Astrocyte (in vitro differentiated cells and primary cell): Measurements from ENCODE around the gene ATP2B2. TPM values are rescaled to one million over a fixed set of nuclear protein-coding genes. Genes with fewer than 3 reads are reported as not detected.

ENCODE experiments used
- DNase-seq: peaks from one replicate; pipeline ENCODE4 v3.0.0-alpha.2; 2010; ENCODE audit warnings: low read depth
- FAIRE-seq: peaks from 2 replicates; lab custom pipeline; 2011; peaks lifted over from hg19 to GRCh38; lab: Jason Lieb, UNC
- H2AFZ ChIP-seq: 2 replicates; pipeline ENCODE4 v1.6.0; 2012; ENCODE audit warnings: low read depth, low read length, inconsistent platforms
- H3K27ac ChIP-seq: 2 replicates; pipeline ENCODE4 v1.5.1; 2011; ENCODE audit warnings: low read depth, low read length, inconsistent platforms
- H3K27me3 ChIP-seq: 2 replicates; pipeline ENCODE4 v1.6.0; 2011; ENCODE audit warnings: low read length, inconsistent platforms; ENCODE audit not compliant: insufficient read depth
- H3K36me3 ChIP-seq: 2 replicates; pipeline ENCODE4 v1.5.1; 2011; ENCODE audit warnings: low read length, inconsistent platforms; ENCODE audit not compliant: insufficient read depth
- H3K4me1 ChIP-seq: 2 replicates; pipeline ENCODE4 v1.5.1; 2011; ENCODE audit warnings: low read length, inconsistent platforms; ENCODE audit not compliant: insufficient read depth
- H3K4me2 ChIP-seq: 2 replicates; pipeline ENCODE4 v1.6.0; 2012; ENCODE audit warnings: low read length, inconsistent platforms
- H3K4me3 ChIP-seq: 2 replicates; pipeline ENCODE4 v1.5.1; 2011; ENCODE audit warnings: low read depth, mild to moderate bottlenecking, low read length, inconsistent platforms; ENCODE audit not compliant: insufficient read depth
- H3K79me2 ChIP-seq: 2 replicates; pipeline ENCODE4 v1.6.0; 2012; ENCODE audit warnings: mild to moderate bottlenecking, low read length, inconsistent platforms; ENCODE audit not compliant: insufficient read depth
- H3K9ac ChIP-seq: 2 replicates; pipeline ENCODE4 v1.6.0; 2012; ENCODE audit warnings: mild to moderate bottlenecking, low read length, inconsistent platforms
- H3K9me3 ChIP-seq: 2 replicates; pipeline ENCODE4 v1.5.1; 2012; ENCODE audit warnings: low read depth, mild to moderate bottlenecking, low read length, inconsistent platforms; ENCODE audit not compliant: insufficient read depth
- H4K20me1 ChIP-seq: 2 replicates; pipeline ENCODE4 v1.6.0; 2012; ENCODE audit warnings: low read length, inconsistent platforms; ENCODE audit not compliant: insufficient read depth
- H3K27ac Mint-ChIP-seq: one replicate; pipeline ENCODE4 v1.8.0; 2021; ENCODE audit warnings: mild to moderate bottlenecking, mixed read lengths; ENCODE audit not compliant: unreplicated experiment
- H3K27me3 Mint-ChIP-seq: one replicate; pipeline ENCODE4 v1.8.0; 2021; ENCODE audit warnings: low read depth, mixed read lengths; ENCODE audit not compliant: unreplicated experiment
- H3K36me3 Mint-ChIP-seq: one replicate; pipeline ENCODE4 v1.8.0; 2021; ENCODE audit warnings: low read depth, mixed read lengths; ENCODE audit not compliant: unreplicated experiment
- H3K4me1 Mint-ChIP-seq: one replicate; pipeline ENCODE4 v1.8.0; 2021; ENCODE audit warnings: low read depth, mixed read lengths; ENCODE audit not compliant: unreplicated experiment
- H3K4me3 Mint-ChIP-seq: one replicate; pipeline ENCODE4 v1.8.0; 2021; ENCODE audit warnings: mild to moderate bottlenecking, moderate library complexity, mixed read lengths; ENCODE audit not compliant: unreplicated experiment
- H3K9me3 Mint-ChIP-seq: one replicate; pipeline ENCODE4 v1.8.0; 2021; ENCODE audit warnings: mild to moderate bottlenecking, mixed read lengths; ENCODE audit not compliant: unreplicated experiment
- CTCF ChIP-seq: IDR thresholded peaks from 2 replicates; pipeline ENCODE4 v1.5.1; 2011; ENCODE audit warnings: low read depth, mild to moderate bottlenecking, inconsistent platforms, low read length, moderate library complexity; ENCODE audit not compliant: insufficient read depth
- EZH2 ChIP-seq: IDR thresholded peaks from 2 replicates; pipeline ENCODE4 v1.6.1; 2012; ENCODE audit warnings: mild to moderate bottlenecking, low read length, inconsistent platforms; ENCODE audit not compliant: insufficient read depth
- total RNA-seq: library from RNA; stranded (reverse); gene quantifications from 2 replicates; pipeline ENCODE4 v1.2.1, GENCODE V29; 2021

ATP2B2 gene
- total RNA-seq, 1 donor from 2014 or later: 0.05 TPM

GRCh38 chr3:10328460-10329071 is 176.8 kb downstream of the ATP2B2 start:
- Histone ChIP-seq H3K27ac (no peak overlapping the region), H3K4me1 (no peaks in the 10 kb centered on the region), H4K20me1 (no peaks in the 10 kb centered on the region), H2AFZ (no peak overlapping the region), H3K79me2 (no peaks in the 10 kb centered on the region), H3K9me3 (no peaks in the 10 kb centered on the region), H3K27me3 (peaks cover 57% of the 10 kb centered on the region), H3K36me3 (no peaks in the 10 kb centered on the region), H3K4me3 (no peak overlapping the region), H3K9ac (no peak overlapping the region), H3K4me2 (no peak overlapping the region)
- DNase-seq (no peak), FAIRE-seq (no peak)
- peaks cover 75% of the 10 kb centered on the region for H3K27me3 Mint-ChIP-seq
- TF ChIP-seq CTCF (no peak), EZH2 (peak; percentile 48)
- H3K4me3 Mint-ChIP-seq: no peak overlapping the region
- H3K27ac Mint-ChIP-seq: no peak overlapping the region
- H3K9me3 Mint-ChIP-seq: peaks cover 2% of the 10 kb centered on the region
- no peaks in the 10 kb centered on the region for H3K36me3 Mint-ChIP-seq
- peaks cover 2% of the 10 kb centered on the region for H3K4me1 Mint-ChIP-seq

GRCh38 chr3:10327592-10327991 is 177.8 kb downstream of the ATP2B2 start:
- no peak overlapping the region for H3K4me2 ChIP-seq
- H3K27ac ChIP-seq: no peak overlapping the region
- peaks cover 57% of the 10 kb centered on the region for H3K27me3 ChIP-seq
- H3K4me3 ChIP-seq: no peak overlapping the region
- no peaks in the 10 kb centered on the region for H3K79me2 ChIP-seq
- Mint-ChIP-seq H3K27me3 (peaks cover 70% of the 10 kb centered on the region), H3K36me3 (no peaks in the 10 kb centered on the region), H3K9me3 (peaks cover 2% of the 10 kb centered on the region), H3K27ac (no peak overlapping the region), H3K4me1 (peaks cover 2% of the 10 kb centered on the region), H3K4me3 (no peak overlapping the region)
- TF ChIP-seq CTCF (no peak), EZH2 (no peak)
- no peak for FAIRE-seq
- H3K36me3 ChIP-seq: no peaks in the 10 kb centered on the region
- H3K4me1 ChIP-seq: no peaks in the 10 kb centered on the region
- H3K9ac ChIP-seq: no peak overlapping the region
- H4K20me1 ChIP-seq: no peaks in the 10 kb centered on the region
- H3K9me3 ChIP-seq: no peaks in the 10 kb centered on the region
- no peak for DNase-seq
- no peak overlapping the region for H2AFZ ChIP-seq

GRCh38 chr3:10322352-10322710 is 183.1 kb downstream of the ATP2B2 start:
- DNase-seq (no peak), FAIRE-seq (no peak)
- Histone ChIP-seq H3K27me3 (peaks cover 19% of the 10 kb centered on the region), H3K9me3 (no peaks in the 10 kb centered on the region), H3K4me2 (no peak overlapping the region), H3K9ac (no peak overlapping the region), H4K20me1 (peaks cover 30% of the 10 kb centered on the region), H3K36me3 (peaks cover 19% of the 10 kb centered on the region), H3K4me1 (peaks cover 6% of the 10 kb centered on the region), H3K4me3 (no peak overlapping the region), H3K79me2 (peaks cover 36% of the 10 kb centered on the region), H2AFZ (no peak overlapping the region), H3K27ac (no peak overlapping the region)
- H3K27ac Mint-ChIP-seq: no peak overlapping the region
- peaks cover 27% of the 10 kb centered on the region for H3K27me3 Mint-ChIP-seq
- peaks cover 20% of the 10 kb centered on the region for H3K4me1 Mint-ChIP-seq
- peaks cover 17% of the 10 kb centered on the region for H3K36me3 Mint-ChIP-seq
- H3K9me3 Mint-ChIP-seq: no peaks in the 10 kb centered on the region
- TF ChIP-seq EZH2: no peak
- peak; percentile 15 for TF ChIP-seq CTCF
- H3K4me3 Mint-ChIP-seq: no peak overlapping the region
